B cell (primary cell): Measurements from ENCODE around the gene QRFP. TPM values are rescaled to one million over a fixed set of nuclear protein-coding genes. Genes with fewer than 3 reads are reported as not detected.
A peak's percentile ranks its signal among the peaks of the same experiment; 100 is the strongest.

ENCODE experiments used
- ATAC-seq: fragments of 200-7000 bp; cut with Tn5 transposase; one replicate; pipeline ENCODE4 v1.10.0; 2021; ENCODE audit warnings: low read depth, mild to moderate bottlenecking, moderate number of reproducible peaks, moderate library complexity
- CTCF ChIA-PET: fragments of 350-600 bp; sonication (Branson Sonifier 250); formaldehyde crosslinking; loops from one replicate; lab custom pipeline; 2021; ENCODE audit warnings: antibody characterized with exemption, inconsistent platforms; lab: Charles Lee
- POLR2A ChIA-PET: fragments of 350-600 bp; sonication (Branson Sonifier 250); formaldehyde crosslinking; loops from one replicate; lab custom pipeline; 2021; ENCODE audit warnings: antibody characterized with exemption; lab: Charles Lee
- DNase-seq: peaks from one replicate; pipeline ENCODE4 v3.0.0; 2013
- H2AFZ ChIP-seq: 2 replicates; pipeline ENCODE4 v1.6.1; 2012; ENCODE audit warnings: mild to moderate bottlenecking, low read depth, low read length; ENCODE audit not compliant: insufficient read depth, poor library complexity, severe bottlenecking
- H3K27ac ChIP-seq, 2 donors: 1 replicate in 1 of 2; 2 replicates in 1 of 2; pipeline ENCODE4 v1.5.1; 2012 to 2013; ENCODE audit warnings: low read length in 2 of 2, mild to moderate bottlenecking in 2 of 2, moderate library complexity in 1 of 2
- H3K27me3 ChIP-seq, 4 experiments: fragments of 200-600 bp in 1 of 4; sonication (generic) in 1 of 4; replicated peaks in 1 of 4; 1 replicate in 2 of 4; 2 replicates in 2 of 4; pipeline versions ENCODE4 v1.6.1 to v1.7.0; 2013 to 2016; ENCODE audit warnings: low read length in 3 of 4, mild to moderate bottlenecking in 2 of 4, mixed read lengths in 1 of 4, moderate library complexity in 1 of 4; ENCODE audit not compliant: insufficient read depth in 4 of 4, control insufficient read depth in 3 of 4; ENCODE audit errors: control extremely low read depth in 1 of 4
- H3K36me3 ChIP-seq, 2 experiments: replicated peaks in 1 of 2; 1 replicate in 1 of 2; 2 replicates in 1 of 2; pipeline versions ENCODE4 v1.6.1 to v1.7.1; 2013; ENCODE audit warnings: low read length in 1 of 2; ENCODE audit not compliant: insufficient read depth in 2 of 2, control insufficient read depth in 1 of 2; ENCODE audit errors: control extremely low read depth in 1 of 2, extremely low read depth in 1 of 2
- H3K4me1 ChIP-seq, 2 donors: fragments of 200-600 bp in 1 of 2; sonication (generic) in 1 of 2; 1 replicate in 1 of 2; 2 replicates in 1 of 2; pipeline versions ENCODE4 v1.5.1 to v1.6.1; 2013 to 2017; ENCODE audit warnings: low read length in 2 of 2; ENCODE audit not compliant: control insufficient read depth in 2 of 2, insufficient read depth in 2 of 2
- H3K4me2 ChIP-seq: replicated peaks from 2 replicates; pipeline ENCODE3; 2012; ENCODE audit warnings: mild to moderate bottlenecking, low read depth, low read length; ENCODE audit not compliant: poor library complexity, severe bottlenecking
- H3K4me3 ChIP-seq, 5 experiments: fragments of 200-600 bp in 1 of 5; sonication (generic) in 1 of 5; 1 replicate in 3 of 5; 2 replicates in 2 of 5; pipeline versions ENCODE4 v1.5.1 to v1.7.0; 2011 to 2016; ENCODE audit warnings: low read length in 4 of 5, mild to moderate bottlenecking in 4 of 5, low read depth in 2 of 5, control low read depth in 1 of 5, moderate library complexity in 1 of 5; ENCODE audit not compliant: insufficient read depth in 1 of 5; ENCODE audit errors: control extremely low read depth in 1 of 5, extremely low read depth in 1 of 5
- H3K79me2 ChIP-seq: fragments of 200-600 bp; sonication (generic); one replicate; pipeline ENCODE4 v1.6.0; 2016; ENCODE audit warnings: low read length; ENCODE audit not compliant: control insufficient read depth, insufficient read depth
- H3K9ac ChIP-seq: fragments of 200-600 bp; sonication (generic); 2 replicates; pipeline ENCODE4 v1.6.1; 2017; ENCODE audit warnings: mild to moderate bottlenecking, low read length, moderate library complexity
- H3K9me3 ChIP-seq, 3 donors: one replicate each; pipeline versions ENCODE4 v1.6.1 to v1.7.1; 2013; ENCODE audit warnings: low read length in 2 of 3; ENCODE audit not compliant: control insufficient read depth in 2 of 3, insufficient read depth in 1 of 3; ENCODE audit errors: control extremely low read depth in 1 of 3
- H4K20me1 ChIP-seq: 2 replicates; pipeline ENCODE4 v1.6.0; 2012; ENCODE audit warnings: mild to moderate bottlenecking, low read length; ENCODE audit not compliant: insufficient read depth, control insufficient read depth, poor library complexity, severe bottlenecking
- H3K27ac Mint-ChIP-seq: one replicate; pipeline ENCODE4 v1.8.0; 2021; ENCODE audit warnings: mixed read lengths
- H3K27me3 Mint-ChIP-seq: one replicate; pipeline ENCODE4 v1.8.0; 2021; ENCODE audit warnings: mixed read lengths
- H3K4me1 Mint-ChIP-seq: one replicate; pipeline ENCODE4 v1.8.0; 2021; ENCODE audit warnings: mixed read lengths
- H3K4me3 Mint-ChIP-seq: one replicate; pipeline ENCODE4 v1.8.0; 2021; ENCODE audit warnings: mixed read lengths
- H3K9me3 Mint-ChIP-seq: one replicate; pipeline ENCODE4 v1.8.0; 2022; ENCODE audit warnings: mixed read lengths; ENCODE audit not compliant: insufficient read depth
- EZH2 ChIP-seq: IDR thresholded peaks from 2 replicates; pipeline ENCODE4 v1.6.1; 2012; ENCODE audit warnings: borderline replicate concordance, low read depth, mild to moderate bottlenecking, moderate library complexity, low read length; ENCODE audit not compliant: insufficient read depth, poor library complexity, severe bottlenecking
- WGBS: methylation state at CpG from one replicate; pipeline ENCODE4 v1.1.5; 2013; ENCODE audit warnings: missing lambda C conversion rate; ENCODE audit not compliant: insufficient coverage; 5-methylcytosine and 5-hydroxymethylcytosine counted together
- intact Hi-C: fragments of 100-400 bp; cut with micrococcal nuclease; formaldehyde crosslinking; loops from one replicate; pipeline ENCODE4 v1.10.0; 2022
- polyA plus RNA-seq: library from polyadenylated mRNA; depleted of rRNA; stranded (reverse); fragments of >200 nt; gene quantifications from 2 replicates; pipeline ENCODE4 v1.2.3, GENCODE V29; 2012
- total RNA-seq, 2 donors: library from RNA; stranded (reverse); fragments of 120-200 nt in 1 of 2; gene quantifications; 1 replicate in 1 of 2; 2 replicates in 1 of 2; pipeline versions ENCODE4 v1.2.3 to v1.2.4, GENCODE V29; 2013 to 2022
- TF ChIP-seq, protein P1 (sequence below): fragments of 200-600 bp; IDR thresholded peaks from one replicate; pipeline ENCODE4 v1.8.0; 2022; ENCODE audit warnings: antibody characterized with exemption, mild to moderate bottlenecking

QRFP gene
- total and polyA plus RNA-seq, 2 donors (not counting 1 experiment from before 2014, with no cell fraction given), result 0.07 TPM; not detected in 1

DNA sequence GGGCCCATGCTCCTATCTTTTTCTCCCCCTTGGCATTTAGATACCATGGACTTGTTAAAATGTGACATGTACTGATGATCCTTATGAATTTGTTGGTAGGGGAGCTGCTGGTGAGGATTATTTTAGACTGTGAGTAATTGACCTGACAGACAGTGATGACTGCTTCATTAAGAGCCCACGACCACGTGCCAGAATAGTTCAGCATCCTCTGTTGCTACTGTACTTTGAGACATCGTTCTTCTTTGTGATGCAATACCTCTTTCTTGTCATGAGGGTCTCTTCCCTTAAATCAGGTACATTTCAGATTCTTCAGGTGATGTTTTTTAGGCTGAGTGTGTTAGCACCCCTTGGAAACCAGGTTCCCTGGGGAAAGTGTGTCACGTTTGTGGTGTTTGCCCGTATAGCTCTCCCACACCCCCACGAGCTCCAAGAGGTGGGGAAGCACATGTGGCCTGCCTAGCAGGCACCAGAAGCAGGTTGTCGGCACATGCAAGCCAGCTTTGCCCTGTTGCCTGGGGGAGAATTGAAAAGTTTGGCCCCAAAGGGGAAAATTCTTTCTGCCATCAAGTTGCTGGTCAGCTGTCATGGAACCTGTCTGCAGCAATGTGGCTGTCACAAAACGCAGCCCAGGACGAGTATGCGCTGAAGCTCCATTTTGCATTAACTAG is 25.1 kb downstream of the QRFP start:
- peak overlapping the region; percentile 61 for H3K27ac Mint-ChIP-seq
- no peak overlapping the region for H3K27ac ChIP-seq
- no peak for ATAC-seq
- WGBS, result 85% methylated on average over 9 of the region's 10 CpGs
- no peak overlapping the region for H3K9ac ChIP-seq
- no peaks in the 10 kb centered on the region for H3K9me3 Mint-ChIP-seq
- no peak overlapping the region for H3K4me3 Mint-ChIP-seq
- no peaks in the 10 kb centered on the region for H3K27me3 Mint-ChIP-seq
- ChIA-PET CTCF (interaction anchor here (0.9 to 3.7 kb wide), 3 partner anchors 71 to 176 kb away, joined by 3 to 75 read pairs (median 3); no protein-coding TSS in a partner anchor), POLR2A (no interaction called here)
- no peaks in the 10 kb centered on the region for H3K9me3 ChIP-seq
- intact Hi-C loops, result no loop called here
- no peaks in the 10 kb centered on the region for H3K79me2 ChIP-seq
- H3K4me1 Mint-ChIP-seq, result peaks cover 18% of the 10 kb centered on the region
- no peak overlapping the region for H3K4me3 ChIP-seq
- H3K4me2 ChIP-seq, result no peak overlapping the region
- peaks cover 7 to 15% of the 10 kb centered on the region in 2 donors for H3K4me1 ChIP-seq
- H3K27me3 ChIP-seq, result no peaks in the 10 kb centered on the region
- no peak overlapping the region for H2AFZ ChIP-seq
- no peak for DNase-seq
- no peak for TF ChIP-seq EZH2
- TF ChIP-seq, protein P1, sequence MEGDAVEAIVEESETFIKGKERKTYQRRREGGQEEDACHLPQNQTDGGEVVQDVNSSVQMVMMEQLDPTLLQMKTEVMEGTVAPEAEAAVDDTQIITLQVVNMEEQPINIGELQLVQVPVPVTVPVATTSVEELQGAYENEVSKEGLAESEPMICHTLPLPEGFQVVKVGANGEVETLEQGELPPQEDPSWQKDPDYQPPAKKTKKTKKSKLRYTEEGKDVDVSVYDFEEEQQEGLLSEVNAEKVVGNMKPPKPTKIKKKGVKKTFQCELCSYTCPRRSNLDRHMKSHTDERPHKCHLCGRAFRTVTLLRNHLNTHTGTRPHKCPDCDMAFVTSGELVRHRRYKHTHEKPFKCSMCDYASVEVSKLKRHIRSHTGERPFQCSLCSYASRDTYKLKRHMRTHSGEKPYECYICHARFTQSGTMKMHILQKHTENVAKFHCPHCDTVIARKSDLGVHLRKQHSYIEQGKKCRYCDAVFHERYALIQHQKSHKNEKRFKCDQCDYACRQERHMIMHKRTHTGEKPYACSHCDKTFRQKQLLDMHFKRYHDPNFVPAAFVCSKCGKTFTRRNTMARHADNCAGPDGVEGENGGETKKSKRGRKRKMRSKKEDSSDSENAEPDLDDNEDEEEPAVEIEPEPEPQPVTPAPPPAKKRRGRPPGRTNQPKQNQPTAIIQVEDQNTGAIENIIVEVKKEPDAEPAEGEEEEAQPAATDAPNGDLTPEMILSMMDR, result no peak
- peaks cover 14% of the 10 kb centered on the region for H4K20me1 ChIP-seq
- H3K36me3 ChIP-seq, result peaks cover 0 to 39% of the 10 kb centered on the region in 2 experiments
